ENCODE measurements around the gene RASSF5.

DNA sequence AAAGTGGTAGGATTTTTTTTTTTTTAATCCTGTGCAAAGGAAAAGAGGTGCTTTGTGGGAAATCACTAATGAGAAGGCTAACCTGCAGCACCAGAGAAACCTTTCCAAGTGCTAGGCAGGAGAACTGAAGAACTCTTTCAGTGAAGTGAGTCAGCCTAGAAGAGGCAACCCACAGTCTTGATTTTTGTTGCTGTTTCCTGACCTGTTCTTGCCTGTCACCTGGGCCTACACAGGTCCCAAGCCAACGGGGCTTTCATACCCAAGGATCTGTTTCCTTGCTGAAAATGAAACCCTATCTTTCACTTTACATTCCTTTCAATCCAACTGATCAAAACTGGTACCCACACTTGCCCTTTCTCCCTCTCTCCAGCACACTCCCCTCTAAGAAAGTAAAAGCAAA is 44.2 kb upstream of the RASSF5 start:
- TF ChIP-seq, protein P1, sequence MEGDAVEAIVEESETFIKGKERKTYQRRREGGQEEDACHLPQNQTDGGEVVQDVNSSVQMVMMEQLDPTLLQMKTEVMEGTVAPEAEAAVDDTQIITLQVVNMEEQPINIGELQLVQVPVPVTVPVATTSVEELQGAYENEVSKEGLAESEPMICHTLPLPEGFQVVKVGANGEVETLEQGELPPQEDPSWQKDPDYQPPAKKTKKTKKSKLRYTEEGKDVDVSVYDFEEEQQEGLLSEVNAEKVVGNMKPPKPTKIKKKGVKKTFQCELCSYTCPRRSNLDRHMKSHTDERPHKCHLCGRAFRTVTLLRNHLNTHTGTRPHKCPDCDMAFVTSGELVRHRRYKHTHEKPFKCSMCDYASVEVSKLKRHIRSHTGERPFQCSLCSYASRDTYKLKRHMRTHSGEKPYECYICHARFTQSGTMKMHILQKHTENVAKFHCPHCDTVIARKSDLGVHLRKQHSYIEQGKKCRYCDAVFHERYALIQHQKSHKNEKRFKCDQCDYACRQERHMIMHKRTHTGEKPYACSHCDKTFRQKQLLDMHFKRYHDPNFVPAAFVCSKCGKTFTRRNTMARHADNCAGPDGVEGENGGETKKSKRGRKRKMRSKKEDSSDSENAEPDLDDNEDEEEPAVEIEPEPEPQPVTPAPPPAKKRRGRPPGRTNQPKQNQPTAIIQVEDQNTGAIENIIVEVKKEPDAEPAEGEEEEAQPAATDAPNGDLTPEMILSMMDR (conservative IDR thresholded peaks at IDR 0.05): no peak
- no peak for TF ChIP-seq EZH2 (IDR thresholded peaks at IDR 0.05; ENCODE audit: low read depth)

Data from PC-9 (cell line).